ENCODE data around the gene TCP11.

TCP11 gene

GRCh38 chr6:35181308-35181932 lies 40.3 kb upstream of the TCP11 start:
- peak; percentile 70 for ATAC-seq

GRCh38 chr6:35179901-35180535 lies 38.9 kb upstream of the TCP11 start:
- no peak; the same call in 2 of the 3 replicates for ATAC-seq
- no peak for TF ChIP-seq TSHZ2 (CRISPR knock-in tag; IDR thresholded peaks at IDR 0.05)
- TF ChIP-seq ZNF565 (CRISPR knock-in tag; conservative IDR thresholded peaks at IDR 0.05; ENCODE audit: low read depth) = no peak
- no peak for TF ChIP-seq PATZ1 (CRISPR knock-in tag; IDR thresholded peaks at IDR 0.05; ENCODE audit: borderline replicate concordance)
- TF ChIP-seq ESRRG (CRISPR knock-in tag; IDR thresholded peaks at IDR 0.05) = no peak
- no peak for TF ChIP-seq TCF4 (CRISPR knock-in tag; IDR thresholded peaks at IDR 0.05; ENCODE audit: borderline replicate concordance)
- TF ChIP-seq ZC3H10 (CRISPR knock-in tag; IDR thresholded peaks at IDR 0.05) = no peak
- no peak for TF ChIP-seq BACH2 (CRISPR knock-in tag; IDR thresholded peaks at IDR 0.05; ENCODE audit: borderline replicate concordance)

More at GRCh38 chr6:35181308-35181932, 40.3 kb upstream of the TCP11 start:
- TF ChIP-seq TOX (CRISPR knock-in tag; IDR thresholded peaks at IDR 0.05; ENCODE audit: borderline replicate concordance) (no peak), PATZ1 (CRISPR knock-in tag; IDR thresholded peaks at IDR 0.05; ENCODE audit: borderline replicate concordance) (no peak), ZFP30 (CRISPR knock-in tag; IDR thresholded peaks at IDR 0.05) (no peak), BACH2 (CRISPR knock-in tag; IDR thresholded peaks at IDR 0.05; ENCODE audit: borderline replicate concordance) (no peak), RARB (CRISPR knock-in tag; IDR thresholded peaks at IDR 0.05) (no peak), ZNF70 (CRISPR knock-in tag; IDR thresholded peaks at IDR 0.05) (no peak), ESRRG (CRISPR knock-in tag; IDR thresholded peaks at IDR 0.05) (no peak), CSDC2 (CRISPR knock-in tag; IDR thresholded peaks at IDR 0.05) (no peak), SNAI2 (CRISPR knock-in tag; IDR thresholded peaks at IDR 0.05) (no peak), POU6F1 (CRISPR knock-in tag; IDR thresholded peaks at IDR 0.05; ENCODE audit: borderline replicate concordance, low read depth) (no peak), ZC3H10 (CRISPR knock-in tag; IDR thresholded peaks at IDR 0.05) (no peak), PPARA (CRISPR knock-in tag; IDR thresholded peaks at IDR 0.05; ENCODE audit: borderline replicate concordance) (no peak), TSHZ2 (CRISPR knock-in tag; IDR thresholded peaks at IDR 0.05) (no peak), OSR1 (CRISPR knock-in tag; IDR thresholded peaks at IDR 0.05) (no peak), ZNF8 (CRISPR knock-in tag; IDR thresholded peaks at IDR 0.05) (no peak), ARNTL (CRISPR knock-in tag; IDR thresholded peaks at IDR 0.05; ENCODE audit: borderline replicate concordance, low read depth) (no peak), CSRNP3 (CRISPR knock-in tag; IDR thresholded peaks at IDR 0.05) (no peak), GLIS3 (CRISPR knock-in tag; IDR thresholded peaks at IDR 0.05) (no peak), ZFP3 (CRISPR knock-in tag; IDR thresholded peaks at IDR 0.05) (no peak)
